ENCODE data around the gene KMT5C. TPM values are rescaled to one million over a fixed set of nuclear protein-coding genes. Genes with fewer than 3 reads are reported as not detected.

KMT5C gene
- total RNA-seq, 1 donor from 2014 or later, result 105 TPM

- Mint-ChIP-seq H3K9me3 (ENCODE audit: unreplicated experiment) (peaks cover 16% of the 10 kb centered on the region), H3K4me3 (ENCODE audit: unreplicated experiment) (peak overlapping the region; percentile 30), H3K27ac (ENCODE audit: unreplicated experiment) (peak overlapping the region; percentile 16), H3K4me1 (ENCODE audit: low read depth, unreplicated experiment) (peaks cover 35% of the 10 kb centered on the region), H3K27me3 (ENCODE audit: unreplicated experiment) (peaks cover 9% of the 10 kb centered on the region), H3K36me3 (ENCODE audit: unreplicated experiment) (no peaks in the 10 kb centered on the region)
- DNase-seq, result no peak
- no peak for TF ChIP-seq CTCF (IDR thresholded peaks at IDR 0.05; ENCODE audit: partially characterized antibody, unreplicated experiment)
Observed at GRCh38 chr19:55390461-55390880, 50.8 kb downstream of the KMT5C start.

- peaks cover 10% of the 10 kb centered on the region for H3K9me3 Mint-ChIP-seq (ENCODE audit: unreplicated experiment)
- peak overlapping the region; percentile 73 for H3K27ac Mint-ChIP-seq (ENCODE audit: unreplicated experiment)
- H3K4me3 Mint-ChIP-seq (ENCODE audit: unreplicated experiment), result peak overlapping the region; percentile 53
- peaks cover 35% of the 10 kb centered on the region for H3K4me1 Mint-ChIP-seq (ENCODE audit: low read depth, unreplicated experiment)
- DNase-seq, result no peak
- H3K36me3 Mint-ChIP-seq (ENCODE audit: unreplicated experiment), result no peaks in the 10 kb centered on the region
- peaks cover 4% of the 10 kb centered on the region for H3K27me3 Mint-ChIP-seq (ENCODE audit: unreplicated experiment)
- no peak for TF ChIP-seq CTCF (IDR thresholded peaks at IDR 0.05; ENCODE audit: partially characterized antibody, unreplicated experiment)
Observed at GRCh38 chr19:55391191-55391670, 51.6 kb downstream of the KMT5C start.

GRCh38 chr19:55391702-55392615 is 52.3 kb downstream of the KMT5C start:
- H3K27me3 Mint-ChIP-seq (ENCODE audit: unreplicated experiment), result no peaks in the 10 kb centered on the region
- H3K9me3 Mint-ChIP-seq (ENCODE audit: unreplicated experiment), result peaks cover 8% of the 10 kb centered on the region

GRCh38 chr19:55392820-55393761 is 53.4 kb downstream of the KMT5C start:
- Mint-ChIP-seq H3K4me1 (ENCODE audit: low read depth, unreplicated experiment) (peaks cover 27% of the 10 kb centered on the region), H3K36me3 (ENCODE audit: unreplicated experiment) (no peaks in the 10 kb centered on the region), H3K27ac (ENCODE audit: unreplicated experiment) (peak overlapping the region; percentile 90), H3K4me3 (ENCODE audit: unreplicated experiment) (peak overlapping the region; percentile 73), H3K27me3 (ENCODE audit: unreplicated experiment) (peaks cover 2% of the 10 kb centered on the region), H3K9me3 (ENCODE audit: unreplicated experiment) (peaks cover 7% of the 10 kb centered on the region)
- peak; percentile 63 for DNase-seq
- no peak for TF ChIP-seq CTCF (IDR thresholded peaks at IDR 0.05; ENCODE audit: partially characterized antibody, unreplicated experiment)

More at GRCh38 chr19:55391702-55392615, 52.3 kb downstream of the KMT5C start:
- Mint-ChIP-seq H3K4me3 (ENCODE audit: unreplicated experiment) (peak overlapping the region; percentile 53), H3K27ac (ENCODE audit: unreplicated experiment) (peak overlapping the region; percentile 73), H3K4me1 (ENCODE audit: low read depth, unreplicated experiment) (peaks cover 31% of the 10 kb centered on the region), H3K36me3 (ENCODE audit: unreplicated experiment) (no peaks in the 10 kb centered on the region)
- DNase-seq, result no peak
- no peak for TF ChIP-seq CTCF (IDR thresholded peaks at IDR 0.05; ENCODE audit: partially characterized antibody, unreplicated experiment)

Other genes starting within 250 kb of the KMT5C start
- 150 TPM for gene PPP1R12C, start 222.2 kb upstream of the KMT5C start, total RNA-seq (ENCODE audit: unreplicated experiment)
- 19.3 TPM for gene TNNT1, start 190.7 kb upstream of the KMT5C start, total RNA-seq (ENCODE audit: unreplicated experiment)
- gene TNNI3, start 182.1 kb upstream of the KMT5C start, total RNA-seq (ENCODE audit: unreplicated experiment), result 3.3 TPM
- gene DNAAF3, start 173.3 kb upstream of the KMT5C start, total RNA-seq (ENCODE audit: unreplicated experiment), result 2.4 TPM
- gene SYT5, start 159.6 kb upstream of the KMT5C start, total RNA-seq (ENCODE audit: unreplicated experiment), result 23.7 TPM
- gene PTPRH, start 130.4 kb upstream of the KMT5C start, total RNA-seq (ENCODE audit: unreplicated experiment), result 7.4 TPM
- 7.6 TPM for gene TMEM86B, start 111.1 kb upstream of the KMT5C start, total RNA-seq (ENCODE audit: unreplicated experiment)
- 82.3 TPM for gene PPP6R1, start 80.9 kb upstream of the KMT5C start, total RNA-seq (ENCODE audit: unreplicated experiment)
- gene HSPBP1, start 59.8 kb upstream of the KMT5C start, total RNA-seq (ENCODE audit: unreplicated experiment), result 41.5 TPM
- 223 TPM for gene BRSK1, start 55.9 kb upstream of the KMT5C start, total RNA-seq (ENCODE audit: unreplicated experiment)
- gene TMEM150B, start 14.5 kb upstream of the KMT5C start, total RNA-seq (ENCODE audit: unreplicated experiment), result not detected
- gene COX6B2, start 14.8 kb downstream of the KMT5C start, total RNA-seq (ENCODE audit: unreplicated experiment), result 2.8 TPM
- 0.17 TPM for gene GARIN5B, start 23.4 kb downstream of the KMT5C start, total RNA-seq (ENCODE audit: unreplicated experiment)
- gene IL11, start 30.6 kb downstream of the KMT5C start, total RNA-seq (ENCODE audit: unreplicated experiment), result 18.1 TPM
- 3.7 TPM for gene TMEM190, start 37.0 kb downstream of the KMT5C start, total RNA-seq (ENCODE audit: unreplicated experiment)
- gene TMEM238, start 44.4 kb downstream of the KMT5C start, total RNA-seq (ENCODE audit: unreplicated experiment), result 1.3 TPM
- 1,087 TPM for gene RPL28, start 46.1 kb downstream of the KMT5C start, total RNA-seq (ENCODE audit: unreplicated experiment)
- 235 TPM for gene UBE2S, start 67.9 kb downstream of the KMT5C start, total RNA-seq (ENCODE audit: unreplicated experiment)
- gene SHISA7, start 103.4 kb downstream of the KMT5C start, total RNA-seq (ENCODE audit: unreplicated experiment), result 3.2 TPM
- gene ISOC2, start 121.8 kb downstream of the KMT5C start, total RNA-seq (ENCODE audit: unreplicated experiment), result 24.9 TPM
- not detected for gene C19orf85, start 124.9 kb downstream of the KMT5C start, total RNA-seq (ENCODE audit: unreplicated experiment)
- 13.7 TPM for gene ZNF628, start 136.7 kb downstream of the KMT5C start, total RNA-seq (ENCODE audit: unreplicated experiment)
- 125 TPM for gene NAT14, start 145.3 kb downstream of the KMT5C start, total RNA-seq (ENCODE audit: unreplicated experiment)
- gene SSC5D, start 148.6 kb downstream of the KMT5C start, total RNA-seq (ENCODE audit: unreplicated experiment), result 7.6 TPM
- 0.42 TPM for gene SBK2, start 197.3 kb downstream of the KMT5C start, total RNA-seq (ENCODE audit: unreplicated experiment)
- not detected for gene SBK3, start 205.7 kb downstream of the KMT5C start, total RNA-seq (ENCODE audit: unreplicated experiment)
- 48.9 TPM for gene ZNF579, start 241.0 kb downstream of the KMT5C start, total RNA-seq (ENCODE audit: unreplicated experiment)

Data from glutamatergic neuron (in vitro differentiated cells).